ENCODE results near the gene WAPL. TPM values are rescaled to one million over a fixed set of nuclear protein-coding genes. Genes with fewer than 3 reads are reported as not detected.

Gene WAPL
- total RNA-seq, 1 experiment from 2014 or later = 15.4 TPM

DNA sequence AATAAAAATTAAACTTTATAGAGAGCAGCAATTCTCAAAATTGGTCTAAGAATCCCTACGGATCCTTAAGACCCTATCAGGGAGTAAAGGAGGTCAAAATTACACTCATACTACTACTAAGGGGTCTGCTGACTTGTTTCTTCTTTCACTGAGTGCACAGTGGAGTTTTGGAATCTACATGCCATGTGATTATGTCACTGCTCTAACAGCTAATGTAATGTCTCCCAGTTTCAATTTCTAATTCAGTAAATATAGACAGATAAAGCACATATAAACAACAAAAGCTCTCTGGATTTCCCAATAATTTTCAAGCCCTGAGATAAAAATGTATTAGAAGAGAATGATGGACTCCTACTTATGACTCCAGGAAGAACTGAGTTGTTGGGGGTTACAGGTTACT, 74.6 kb downstream of the WAPL start:
- H3K27me3 ChIP-seq = no peaks in the 10 kb centered on the region
- no peaks in the 10 kb centered on the region for H3K9me3 ChIP-seq
- peaks cover 78% of the 10 kb centered on the region for H3K36me3 ChIP-seq
- H3K4me3 ChIP-seq = no peak overlapping the region
- DNase-seq = no peak

- DNase-seq = no peak
- H3K27me3 ChIP-seq = no peaks in the 10 kb centered on the region
- no peaks in the 10 kb centered on the region for H3K9me3 ChIP-seq
- peaks cover 77% of the 10 kb centered on the region for H3K36me3 ChIP-seq
- H3K4me3 ChIP-seq = no peak overlapping the region
Measured at GRCh38 chr10:86446440-86446839, 75.2 kb downstream of the WAPL start.

- no peak for DNase-seq
- H3K9me3 ChIP-seq = no peaks in the 10 kb centered on the region
- H3K36me3 ChIP-seq = peaks cover 76% of the 10 kb centered on the region
- H3K27me3 ChIP-seq = no peaks in the 10 kb centered on the region
- no peak overlapping the region for H3K4me3 ChIP-seq
Measured at GRCh38 chr10:86443936-86444335, 77.7 kb downstream of the WAPL start.

DNA sequence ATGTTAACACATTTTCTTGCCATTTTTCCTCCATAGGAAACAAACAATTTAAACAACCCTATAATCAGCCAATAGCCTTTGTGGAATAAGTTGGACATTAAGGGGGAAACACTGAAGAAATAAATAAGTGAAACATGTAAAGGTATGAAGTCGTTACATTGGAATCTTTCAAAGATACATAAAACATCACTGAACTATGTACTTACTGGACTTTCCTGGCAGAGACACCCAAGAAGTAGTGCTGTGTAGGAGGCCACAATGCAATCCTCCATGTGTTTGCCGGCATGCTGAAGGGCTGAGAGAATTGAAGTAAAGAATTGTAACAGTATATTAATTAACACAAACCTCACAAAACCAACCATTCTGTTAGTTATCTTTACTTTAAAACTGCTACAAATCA, 78.5 kb downstream of the WAPL start:
- no peaks in the 10 kb centered on the region for H3K27me3 ChIP-seq
- no peak overlapping the region for H3K4me3 ChIP-seq
- peak; percentile 27 for DNase-seq
- no peaks in the 10 kb centered on the region for H3K9me3 ChIP-seq
- peaks cover 77% of the 10 kb centered on the region for H3K36me3 ChIP-seq

- Histone ChIP-seq H3K36me3 (peaks cover 85% of the 10 kb centered on the region), H3K9me3 (no peaks in the 10 kb centered on the region), H3K4me3 (no peak overlapping the region), H3K27me3 (no peaks in the 10 kb centered on the region)
- DNase-seq = no peak
Measured at GRCh38 chr10:86440874-86441843, 80.4 kb downstream of the WAPL start.

- H3K4me3 ChIP-seq = no peak overlapping the region
- no peaks in the 10 kb centered on the region for H3K9me3 ChIP-seq
- DNase-seq = peak; percentile 43
- H3K27me3 ChIP-seq = no peaks in the 10 kb centered on the region
- peaks cover 90% of the 10 kb centered on the region for H3K36me3 ChIP-seq
Measured at GRCh38 chr10:86439544-86439943, 82.0 kb downstream of the WAPL start.

GRCh38 chr10:86438091-86438749, 83.4 kb downstream of the WAPL start:
- Histone ChIP-seq H3K4me3 (no peak overlapping the region), H3K27me3 (no peaks in the 10 kb centered on the region), H3K36me3 (peaks cover 85% of the 10 kb centered on the region), H3K9me3 (no peaks in the 10 kb centered on the region)
- DNase-seq = no peak

DNA sequence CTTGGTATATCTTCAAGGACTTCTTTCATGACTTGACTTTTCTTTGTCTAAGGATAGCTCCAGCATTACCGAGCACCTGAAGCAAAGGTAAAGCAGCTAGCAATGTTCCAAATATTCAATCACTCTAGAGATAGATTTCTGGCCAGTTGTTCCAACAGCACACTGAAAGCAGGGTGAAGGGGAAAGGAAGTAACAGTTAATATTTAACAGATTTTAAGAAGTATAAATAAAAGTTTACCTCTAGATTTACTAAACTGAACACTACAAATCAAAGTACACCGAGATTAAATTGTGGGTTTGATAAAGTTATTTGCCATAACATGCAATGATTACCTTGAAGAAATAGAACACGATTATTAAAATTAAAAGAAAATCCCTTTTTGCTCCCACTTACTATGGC, 84.1 kb downstream of the WAPL start:
- Histone ChIP-seq H3K27me3 (no peaks in the 10 kb centered on the region), H3K9me3 (no peaks in the 10 kb centered on the region), H3K36me3 (peaks cover 79% of the 10 kb centered on the region)

DNA sequence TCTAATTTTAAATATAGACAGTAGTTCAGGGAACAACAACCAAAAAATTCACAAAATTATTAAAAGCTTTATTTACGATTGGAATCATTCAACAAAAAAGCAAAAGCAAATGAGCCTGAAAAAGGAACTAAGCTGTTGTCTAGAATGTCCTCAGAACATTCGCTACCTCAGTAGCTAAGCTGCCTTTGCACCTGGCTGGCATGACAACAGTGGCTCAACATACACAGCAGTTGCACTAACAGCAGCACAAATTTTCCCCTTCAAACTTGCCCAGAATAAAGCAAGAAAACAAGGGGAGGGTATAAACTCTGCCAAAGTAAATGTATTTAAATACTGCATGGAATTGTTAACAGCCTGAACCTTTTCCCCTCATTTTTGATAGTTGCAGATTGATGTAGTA, 84.6 kb downstream of the WAPL start:
- no peak overlapping the region for H3K4me3 ChIP-seq
- no peaks in the 10 kb centered on the region for H3K9me3 ChIP-seq
- no peak for DNase-seq
- H3K36me3 ChIP-seq = peaks cover 74% of the 10 kb centered on the region
- H3K27me3 ChIP-seq = no peaks in the 10 kb centered on the region

More for the DNA sequence above, 84.1 kb downstream of the WAPL start:
- no peak overlapping the region for H3K4me3 ChIP-seq
- DNase-seq = no peak

- H3K4me3 ChIP-seq = no peak overlapping the region
- H3K9me3 ChIP-seq = no peaks in the 10 kb centered on the region
- H3K27me3 ChIP-seq = no peaks in the 10 kb centered on the region
- H3K36me3 ChIP-seq = peaks cover 52% of the 10 kb centered on the region
- no peak for DNase-seq
Measured at GRCh38 chr10:86434656-86435055, 86.9 kb downstream of the WAPL start.

- Histone ChIP-seq H3K4me3 (no peak overlapping the region), H3K36me3 (no peaks in the 10 kb centered on the region), H3K9me3 (no peaks in the 10 kb centered on the region), H3K27me3 (no peaks in the 10 kb centered on the region; the same call in none of the 2 replicates)
- DNase-seq = no peak
Measured at GRCh38 chr10:86423739-86424138, 97.9 kb downstream of the WAPL start.

- H3K4me3 ChIP-seq = no peak overlapping the region
- DNase-seq = no peak
- no peaks in the 10 kb centered on the region; the same call in none of the 2 replicates for H3K27me3 ChIP-seq
- H3K36me3 ChIP-seq = no peaks in the 10 kb centered on the region
- no peaks in the 10 kb centered on the region for H3K9me3 ChIP-seq
Measured at GRCh38 chr10:86419101-86419500, 102.5 kb downstream of the WAPL start.

GRCh38 chr10:86415583-86415982, 106.0 kb downstream of the WAPL start:
- H3K27me3 ChIP-seq = no peaks in the 10 kb centered on the region
- no peak for DNase-seq
- peaks cover 4% of the 10 kb centered on the region for H3K9me3 ChIP-seq
- no peak overlapping the region for H3K4me3 ChIP-seq
- no peaks in the 10 kb centered on the region for H3K36me3 ChIP-seq

- Histone ChIP-seq H3K27me3 (no peaks in the 10 kb centered on the region), H3K36me3 (no peaks in the 10 kb centered on the region), H3K9me3 (peaks cover 5% of the 10 kb centered on the region), H3K4me3 (no peak overlapping the region)
- no peak for DNase-seq
Measured at GRCh38 chr10:86415116-86415515, 106.5 kb downstream of the WAPL start.

DNA sequence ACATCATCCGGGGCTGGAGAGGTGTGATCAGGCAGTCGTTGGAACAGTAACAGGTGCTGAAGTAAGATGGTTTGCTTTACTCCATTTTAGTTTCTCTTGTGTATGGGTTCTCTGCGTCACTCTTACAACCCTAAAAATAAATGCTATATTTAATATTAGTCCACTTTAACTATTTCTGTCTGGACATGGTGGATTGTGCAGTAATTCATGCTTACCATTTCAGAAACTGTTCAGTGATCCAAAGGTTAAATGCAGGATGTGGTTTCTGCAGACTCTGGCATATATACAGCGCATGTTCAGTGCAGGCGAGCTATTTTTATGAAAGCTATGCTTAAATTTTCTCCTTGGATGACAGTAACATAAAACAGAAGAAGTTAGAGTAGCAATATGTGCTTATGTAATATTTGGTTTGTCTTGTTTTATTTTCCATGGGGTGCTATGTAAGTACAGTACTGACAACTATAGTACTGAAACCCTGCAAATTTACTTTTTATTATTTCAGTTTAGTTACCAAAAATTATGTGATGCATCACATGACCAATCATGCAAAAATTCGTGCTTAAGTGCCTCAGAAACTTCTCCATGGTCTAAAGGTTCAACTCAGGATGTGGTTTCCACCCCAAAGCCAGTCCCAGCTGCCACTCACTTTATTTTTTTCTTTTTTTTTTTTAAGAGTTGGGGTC, 108.4 kb downstream of the WAPL start:
- Histone ChIP-seq H3K27me3 (no peaks in the 10 kb centered on the region), H3K9me3 (peaks cover 5% of the 10 kb centered on the region), H3K4me3 (no peak overlapping the region), H3K36me3 (no peaks in the 10 kb centered on the region)
- no peak for DNase-seq

DNA sequence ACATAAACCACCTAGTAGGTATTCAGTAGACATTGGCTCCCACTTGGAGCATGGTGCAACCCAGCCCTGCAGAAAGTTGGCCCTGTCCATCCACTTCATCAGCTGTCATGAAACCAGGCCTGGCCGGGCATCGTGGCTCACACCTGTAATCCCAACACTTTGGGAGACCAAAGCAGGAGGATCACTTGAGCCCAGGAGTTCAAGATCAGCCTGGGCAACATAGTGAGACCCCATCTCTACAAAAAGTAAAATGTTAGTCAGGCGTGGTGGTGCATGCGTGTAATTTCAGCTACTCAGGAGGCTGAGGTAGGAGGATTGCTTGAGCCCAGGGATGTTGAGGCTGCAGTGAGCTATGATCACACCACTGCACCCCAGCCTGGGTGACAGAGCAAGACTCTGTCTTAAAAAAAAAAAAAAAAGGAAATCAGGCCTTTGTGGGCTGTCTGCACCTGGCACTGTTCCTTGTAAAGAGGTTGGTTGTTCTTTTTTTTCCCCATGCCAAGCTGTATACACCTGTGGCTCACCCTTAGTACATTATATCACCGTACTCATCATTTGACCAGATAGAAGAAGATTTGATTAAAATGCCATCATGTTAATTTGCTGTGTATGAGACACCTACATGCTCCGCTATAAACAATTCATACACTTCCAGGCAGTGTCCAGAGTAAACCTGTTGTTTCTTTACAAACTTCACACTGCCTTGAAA, 109.6 kb downstream of the WAPL start:
- Histone ChIP-seq H3K36me3 (no peaks in the 10 kb centered on the region), H3K4me3 (no peak overlapping the region), H3K9me3 (peaks cover 5% of the 10 kb centered on the region), H3K27me3 (no peaks in the 10 kb centered on the region)
- no peak for DNase-seq
